HUDEP-2 (cell line): Measurements from ENCODE around the gene VAMP5.
"Not testable (repeated sequence)": the region's sequence is repeated elsewhere in the genome, so short reads cannot be mapped to it uniquely, and the experiment has no call there.

ENCODE experiments used
- DNase-seq, 76 experiments: peaks; one replicate each; lab custom pipeline; 2025; ENCODE audit not compliant: unreplicated experiment in 76 of 76; lab: John Stamatoyannopoulos, UW

Gene VAMP5

GRCh38 chr2:85582492-85582891, 1.7 kb upstream of the VAMP5 start:
- DNase-seq: no peak

GRCh38 chr2:85583667-85584353, 421 bp upstream of the VAMP5 start:
- DNase-seq: no peak

- no peak for DNase-seq
Measured at GRCh38 chr2:85584857-85585780, 888 bp downstream of the VAMP5 start.

- no peak for DNase-seq
Measured at GRCh38 chr2:85585781-85586105, 1.5 kb downstream of the VAMP5 start.

- DNase-seq: no peak
Measured at GRCh38 chr2:85588236-85588635, 4.0 kb downstream of the VAMP5 start.

- no peak for DNase-seq
Measured at GRCh38 chr2:85588645-85589044, 4.4 kb downstream of the VAMP5 start.

- no peak for DNase-seq
Measured at GRCh38 chr2:85589181-85589580, 5.0 kb downstream of the VAMP5 start.

GRCh38 chr2:85589982-85590791, 6.0 kb downstream of the VAMP5 start:
- no peak for DNase-seq

- no peak for DNase-seq
Measured at GRCh38 chr2:85590950-85591349, 6.7 kb downstream of the VAMP5 start.

- DNase-seq: no peak
Measured at GRCh38 chr2:85591563-85591962, 7.3 kb downstream of the VAMP5 start.

GRCh38 chr2:85592299-85592698, 8.1 kb downstream of the VAMP5 start:
- DNase-seq: not testable (repeated sequence)

GRCh38 chr2:85593023-85593422, 8.8 kb downstream of the VAMP5 start:
- DNase-seq: no peak

- DNase-seq: no peak
Measured at GRCh38 chr2:85594715-85595300, 10.6 kb downstream of the VAMP5 start.

GRCh38 chr2:85595301-85596025, 11.2 kb downstream of the VAMP5 start, which contains the start of gene RNF181:
RNF181 (plus strand) TSS chr2:85595745; CDS start chr2:85595764, 19 bp downstream.
- DNase-seq: peak in 75 of 76 experiments; percentile 17 to 97 (median 90)

GRCh38 chr2:85596026-85596333, 11.7 kb downstream of the VAMP5 start:
- DNase-seq: no peak

GRCh38 chr2:85596486-85597143, 12.4 kb downstream of the VAMP5 start:
- DNase-seq: no peak

GRCh38 chr2:85597241-85597640, 13.0 kb downstream of the VAMP5 start:
- DNase-seq: no peak

GRCh38 chr2:85598594-85599340, 14.5 kb downstream of the VAMP5 start:
- DNase-seq: no peak
